ENCODE measurements around the gene RNPEP.

DNA sequence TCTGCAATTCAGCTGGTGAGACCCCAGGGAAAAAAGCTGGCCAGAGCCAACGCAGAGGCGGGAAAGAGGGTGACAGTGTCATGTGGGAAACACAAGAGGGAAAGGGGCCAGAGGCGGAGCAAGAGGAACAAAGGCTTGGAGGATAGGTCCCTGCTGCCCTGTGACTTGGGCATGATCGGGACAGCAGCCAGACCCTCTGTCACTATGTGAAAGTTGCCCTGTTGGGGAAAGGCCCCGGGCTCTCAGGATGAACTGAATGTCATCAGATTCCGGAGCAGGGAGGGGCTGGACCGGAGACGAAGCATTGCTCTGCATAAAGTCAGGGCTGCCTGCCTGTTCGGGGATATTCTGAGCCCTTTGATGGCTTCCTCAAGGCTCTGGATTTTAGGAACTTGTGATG lies 22.3 kb downstream of the RNPEP start:
- TF ChIP-seq POLR2A (IDR thresholded peaks at IDR 0.05) (no peak), CTCF (IDR thresholded peaks at IDR 0.05) (no peak)
